Calu3 (cell line): Measurements from ENCODE around the gene PBLD. TPM values are rescaled to one million over a fixed set of nuclear protein-coding genes. Genes with fewer than 3 reads are reported as not detected.

Experiments used
- BruUV-seq: library from RNA; stranded (reverse); fragments of 400-500 nt; replicated peaks from 2 replicates; lab custom pipeline; 2021; lab: Mats Ljungman, UMichigan
- CTCF ChIA-PET: fragments of 300-600 bp; sonication (Branson Sonifier 250); formaldehyde crosslinking; loops from one replicate; lab custom pipeline; 2022; ENCODE audit warnings: antibody characterized with exemption; lab: Charles Lee
- DNase-seq: peaks from one replicate; pipeline ENCODE4 v3.0.0; 2022
- H3K27ac Mint-ChIP-seq: one replicate; pipeline ENCODE4 v1.8.0; 2022; ENCODE audit warnings: mixed read lengths; ENCODE audit not compliant: unreplicated experiment
- H3K27me3 Mint-ChIP-seq: one replicate; pipeline ENCODE4 v1.8.0; 2022; ENCODE audit warnings: mixed read lengths; ENCODE audit not compliant: unreplicated experiment
- H3K36me3 Mint-ChIP-seq: one replicate; pipeline ENCODE4 v1.8.0; 2022; ENCODE audit warnings: mild to moderate bottlenecking, moderate library complexity, mixed read lengths; ENCODE audit not compliant: insufficient read depth, unreplicated experiment
- H3K4me1 Mint-ChIP-seq: one replicate; pipeline ENCODE4 v1.8.0; 2022; ENCODE audit warnings: mild to moderate bottlenecking, low read depth, mixed read lengths; ENCODE audit not compliant: unreplicated experiment
- H3K4me3 Mint-ChIP-seq: one replicate; pipeline ENCODE4 v1.8.0; 2022; ENCODE audit warnings: mild to moderate bottlenecking, low read depth, moderate library complexity, mixed read lengths; ENCODE audit not compliant: unreplicated experiment
- H3K9me3 Mint-ChIP-seq: one replicate; pipeline ENCODE4 v1.8.0; 2022; ENCODE audit warnings: low read depth, mixed read lengths; ENCODE audit not compliant: unreplicated experiment
- intact Hi-C: fragments of 100-400 bp; cut with micrococcal nuclease; formaldehyde crosslinking; loops from one replicate; pipeline ENCODE4 v1.10.0; 2022; ENCODE audit not compliant: unreplicated experiment
- total RNA-seq: library from RNA; stranded (reverse); gene quantifications from 2 replicates; pipeline ENCODE4 v1.2.3, GENCODE V29; 2022
- TF ChIP-seq, protein P1 (sequence below): fragments of 200-600 bp; IDR thresholded peaks from one replicate; pipeline ENCODE4 v1.8.0; 2022; ENCODE audit warnings: antibody characterized with exemption; ENCODE audit not compliant: unreplicated experiment

PBLD gene
- total RNA-seq, 1 experiment from 2014 or later, result 8.9 TPM

DNA sequence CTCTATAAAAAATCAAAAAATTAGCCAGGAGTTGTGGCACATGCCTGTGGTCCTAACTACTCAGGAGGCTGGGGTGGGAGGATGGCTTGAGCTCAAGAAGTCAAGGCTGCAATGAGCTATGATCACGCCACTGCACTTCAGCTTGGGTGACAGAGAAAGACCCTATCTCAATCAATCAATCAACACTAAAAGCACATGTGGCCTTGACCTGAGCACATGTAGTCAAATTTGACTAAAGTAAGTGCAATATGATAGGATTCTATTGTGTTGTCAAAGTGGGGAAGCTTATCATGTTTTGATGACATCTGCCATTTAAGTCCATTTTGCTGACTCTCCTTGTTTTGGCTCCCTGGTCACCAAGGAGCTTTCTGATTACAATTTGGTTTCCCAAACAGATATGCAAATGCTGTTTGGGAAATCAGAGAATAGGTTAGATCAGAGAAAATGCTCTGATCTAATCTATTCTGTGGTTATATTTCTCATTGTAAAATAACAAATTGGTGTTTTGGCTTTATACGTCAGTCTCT lies 57.1 kb downstream of the PBLD start:
- peaks cover 6% of the 10 kb centered on the region for H3K9me3 Mint-ChIP-seq

DNA sequence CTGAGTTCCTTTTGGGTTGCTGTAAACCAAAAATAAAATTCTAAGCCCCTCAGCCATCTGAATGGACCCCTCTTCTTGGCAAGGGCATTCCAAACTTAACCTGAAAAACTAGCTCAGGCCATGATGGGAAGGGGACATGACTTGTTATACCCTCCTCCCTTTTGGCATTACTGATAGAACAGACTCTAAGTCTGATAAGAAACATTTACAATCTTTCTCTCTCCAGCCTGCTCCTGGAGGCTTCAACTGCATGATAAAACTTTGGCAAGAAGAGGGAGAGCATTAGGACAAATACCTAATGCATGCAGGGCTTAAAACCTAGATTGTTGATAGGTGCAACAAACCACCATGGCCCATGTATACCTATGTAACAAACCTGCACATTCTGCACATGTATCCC lies 59.9 kb downstream of the PBLD start:
- CTCF ChIA-PET, result no interaction called here
- H3K4me3 Mint-ChIP-seq, result no peak overlapping the region
- peaks cover 6% of the 10 kb centered on the region for H3K9me3 Mint-ChIP-seq
- peaks cover 10% of the 10 kb centered on the region for H3K4me1 Mint-ChIP-seq
- DNase-seq, result no peak
- peaks cover 12% of the 10 kb centered on the region for H3K27me3 Mint-ChIP-seq
- intact Hi-C loops, result no loop called here
- no peak overlapping the region for H3K27ac Mint-ChIP-seq
- TF ChIP-seq, protein P1, sequence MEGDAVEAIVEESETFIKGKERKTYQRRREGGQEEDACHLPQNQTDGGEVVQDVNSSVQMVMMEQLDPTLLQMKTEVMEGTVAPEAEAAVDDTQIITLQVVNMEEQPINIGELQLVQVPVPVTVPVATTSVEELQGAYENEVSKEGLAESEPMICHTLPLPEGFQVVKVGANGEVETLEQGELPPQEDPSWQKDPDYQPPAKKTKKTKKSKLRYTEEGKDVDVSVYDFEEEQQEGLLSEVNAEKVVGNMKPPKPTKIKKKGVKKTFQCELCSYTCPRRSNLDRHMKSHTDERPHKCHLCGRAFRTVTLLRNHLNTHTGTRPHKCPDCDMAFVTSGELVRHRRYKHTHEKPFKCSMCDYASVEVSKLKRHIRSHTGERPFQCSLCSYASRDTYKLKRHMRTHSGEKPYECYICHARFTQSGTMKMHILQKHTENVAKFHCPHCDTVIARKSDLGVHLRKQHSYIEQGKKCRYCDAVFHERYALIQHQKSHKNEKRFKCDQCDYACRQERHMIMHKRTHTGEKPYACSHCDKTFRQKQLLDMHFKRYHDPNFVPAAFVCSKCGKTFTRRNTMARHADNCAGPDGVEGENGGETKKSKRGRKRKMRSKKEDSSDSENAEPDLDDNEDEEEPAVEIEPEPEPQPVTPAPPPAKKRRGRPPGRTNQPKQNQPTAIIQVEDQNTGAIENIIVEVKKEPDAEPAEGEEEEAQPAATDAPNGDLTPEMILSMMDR, result no peak
- BruUV-seq, result no TSS peak
- H3K36me3 Mint-ChIP-seq, result no peaks in the 10 kb centered on the region

More for the DNA sequence above, 57.1 kb downstream of the PBLD start:
- BruUV-seq, result no TSS peak
- Mint-ChIP-seq H3K4me3 (no peak overlapping the region), H3K27me3 (no peaks in the 10 kb centered on the region), H3K4me1 (peaks cover 10% of the 10 kb centered on the region), H3K36me3 (peaks cover 4% of the 10 kb centered on the region), H3K27ac (no peak overlapping the region)
- CTCF ChIA-PET, result interaction anchor here (0.7 kb wide), 1 partner anchor 23 kb away, joined by 5 read pairs; no protein-coding TSS in a partner anchor
- TF ChIP-seq, protein P1, result no peak
- DNase-seq, result no peak
- intact Hi-C loops, result no loop called here

DNA sequence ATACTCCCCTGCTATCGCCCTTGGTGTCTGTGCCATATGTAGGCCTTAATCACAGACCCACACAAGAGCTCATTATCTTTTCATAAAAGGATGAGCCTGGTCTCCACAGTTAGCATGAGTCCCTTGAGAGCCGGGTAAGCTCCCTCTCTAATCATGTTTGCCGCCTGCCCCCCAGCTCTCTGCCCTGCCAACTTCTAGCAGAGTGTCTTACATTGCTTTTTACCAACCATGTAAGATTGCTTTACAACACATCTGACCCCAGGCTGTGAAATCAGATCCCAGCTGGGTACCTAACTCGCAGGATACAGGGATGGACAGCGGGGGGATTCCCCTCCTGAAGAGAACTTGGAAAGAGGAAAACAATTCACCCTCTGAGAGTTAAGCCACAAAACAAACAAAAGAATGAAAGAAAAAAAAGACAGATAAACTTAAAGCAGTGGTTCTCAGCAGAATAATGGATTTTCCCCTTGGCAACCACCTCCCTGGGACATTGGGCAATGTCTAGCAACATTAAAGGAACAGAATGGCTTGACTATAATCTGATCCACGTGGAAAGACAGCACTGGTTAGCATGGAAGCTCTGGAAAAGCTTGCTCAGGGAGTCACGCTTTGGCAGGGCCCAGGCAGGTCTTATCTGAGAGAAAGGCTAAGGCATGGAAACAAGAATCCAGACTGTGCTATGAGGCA lies 61.4 kb downstream of the PBLD start:
- TF ChIP-seq, protein P1, result no peak
- H3K36me3 Mint-ChIP-seq, result no peaks in the 10 kb centered on the region
- no TSS peak for BruUV-seq
- H3K27ac Mint-ChIP-seq, result no peak overlapping the region
- CTCF ChIA-PET, result interaction anchor here (0.6 kb wide), 1 partner anchor 62 kb away, joined by 3 read pairs; no protein-coding TSS in a partner anchor
- no peak overlapping the region for H3K4me3 Mint-ChIP-seq
- DNase-seq, result no peak
- peaks cover 12% of the 10 kb centered on the region for H3K27me3 Mint-ChIP-seq
- H3K4me1 Mint-ChIP-seq, result peaks cover 10% of the 10 kb centered on the region
- no peaks in the 10 kb centered on the region for H3K9me3 Mint-ChIP-seq
- intact Hi-C loops, result no loop called here

DNA sequence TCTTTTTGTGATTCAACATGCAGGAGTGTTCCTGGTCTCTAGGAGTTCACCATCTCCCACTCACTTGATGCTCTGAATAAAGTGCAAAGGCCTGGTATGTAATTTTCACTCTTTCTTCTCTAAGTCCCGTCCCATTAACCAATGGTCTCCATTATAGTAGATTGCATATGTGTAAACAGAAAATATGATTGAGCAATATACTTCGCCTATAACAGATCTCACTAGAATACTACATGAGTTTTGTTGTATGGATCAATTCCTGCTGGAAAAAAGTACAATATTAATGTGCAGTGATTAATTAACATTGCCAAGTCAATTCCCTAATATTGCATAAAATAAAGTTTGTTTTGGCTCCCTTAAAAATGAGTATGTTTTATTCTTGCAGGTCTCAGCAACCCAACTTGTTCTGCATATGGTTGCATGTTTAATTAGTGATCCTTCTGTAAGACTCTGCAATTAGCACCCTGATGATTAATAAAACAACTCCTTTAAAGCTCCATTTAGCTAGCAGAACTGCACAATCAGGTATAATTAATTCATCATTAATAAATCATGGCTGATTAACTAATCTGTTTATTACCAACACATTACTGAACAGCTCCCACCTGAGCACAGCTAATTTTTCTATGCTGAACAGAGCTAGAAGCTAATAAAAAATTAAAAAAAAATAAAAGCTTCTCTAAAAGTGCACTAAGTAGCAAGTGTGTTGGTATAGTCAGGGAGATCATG lies 63.0 kb downstream of the PBLD start:
- H3K4me1 Mint-ChIP-seq, result peaks cover 10% of the 10 kb centered on the region
- no TSS peak for BruUV-seq
- intact Hi-C loops, result no loop called here
- no peak for DNase-seq
- no peaks in the 10 kb centered on the region for H3K9me3 Mint-ChIP-seq
- H3K4me3 Mint-ChIP-seq, result no peak overlapping the region
- no peak overlapping the region for H3K27ac Mint-ChIP-seq
- H3K27me3 Mint-ChIP-seq, result peaks cover 12% of the 10 kb centered on the region
- TF ChIP-seq, protein P1, result no peak
- CTCF ChIA-PET, result no interaction called here
- H3K36me3 Mint-ChIP-seq, result no peaks in the 10 kb centered on the region
